Natural killer cell (primary cell): ENCODE measurements around the gene LY6G6F. TPM values are rescaled to one million over a fixed set of nuclear protein-coding genes. Genes with fewer than 3 reads are reported as not detected.

Experiments
- ATAC-seq, 3 donors: fragments of 150-1000 bp in 2 of 3; fragments of 200-7000 bp in 1 of 3; cut with Tn5 transposase; 1 replicate in 1 of 3; 2 replicates in 2 of 3; pipeline ENCODE4 v1.10.0; 2021; ENCODE audit warnings: mild to moderate bottlenecking in 2 of 3, moderate library complexity in 2 of 3
- DNase-seq, 2 donors: peaks; one replicate each; pipeline versions ENCODE4 v3.0.0 to v3.0.0-alpha.2; 2013 to 2021; ENCODE audit warnings: mixed read lengths in 1 of 2
- H3K27ac ChIP-seq: one replicate; pipeline ENCODE4 v1.5.1; 2013; ENCODE audit warnings: mild to moderate bottlenecking, low read length
- H3K27me3 ChIP-seq: one replicate; pipeline ENCODE4 v1.6.1; 2013; ENCODE audit warnings: low read length; ENCODE audit not compliant: control insufficient read depth, insufficient read depth
- H3K36me3 ChIP-seq: one replicate; pipeline ENCODE4 v1.6.1; 2013; ENCODE audit warnings: low read length; ENCODE audit not compliant: control insufficient read depth, insufficient read depth
- H3K4me1 ChIP-seq: one replicate; pipeline ENCODE4 v1.6.1; 2013; ENCODE audit warnings: low read length; ENCODE audit not compliant: control insufficient read depth, insufficient read depth
- H3K4me3 ChIP-seq: one replicate; pipeline ENCODE4 v1.5.1; 2013; ENCODE audit warnings: low read length
- H3K9me3 ChIP-seq: one replicate; pipeline ENCODE4 v1.6.1; 2013; ENCODE audit warnings: low read length; ENCODE audit not compliant: control insufficient read depth, insufficient read depth
- H3K27ac Mint-ChIP-seq, 2 donors: one replicate each; pipeline ENCODE4 v1.8.0; 2022; ENCODE audit warnings: mild to moderate bottlenecking in 2 of 2, mixed read lengths in 2 of 2, moderate library complexity in 1 of 2
- H3K27me3 Mint-ChIP-seq, 2 donors: one replicate each; pipeline ENCODE4 v1.8.0; 2022; ENCODE audit warnings: low read depth in 2 of 2, mixed read lengths in 2 of 2
- H3K36me3 Mint-ChIP-seq: one replicate; pipeline ENCODE4 v1.8.0; 2022; ENCODE audit warnings: mixed read lengths
- H3K4me1 Mint-ChIP-seq, 2 donors: one replicate each; pipeline ENCODE4 v1.8.0; 2022; ENCODE audit warnings: mixed read lengths in 2 of 2
- H3K4me3 Mint-ChIP-seq: one replicate; pipeline ENCODE4 v1.8.0; 2022; ENCODE audit warnings: mild to moderate bottlenecking, moderate library complexity, mixed read lengths
- H3K9me3 Mint-ChIP-seq, 2 donors: one replicate each; pipeline ENCODE4 v1.8.0; 2022; ENCODE audit warnings: mixed read lengths in 2 of 2
- CTCF ChIP-seq: fragments of 200-600 bp; IDR thresholded peaks from one replicate; pipeline ENCODE4 v1.8.0; 2022; ENCODE audit warnings: antibody characterized with exemption
- WGBS: methylation state at CpG from one replicate; pipeline ENCODE4 v1.1.7; 2013; ENCODE audit warnings: missing lambda C conversion rate; ENCODE audit not compliant: insufficient coverage; 5-methylcytosine and 5-hydroxymethylcytosine counted together
- intact Hi-C: fragments of 100-400 bp; cut with micrococcal nuclease; formaldehyde crosslinking; loops from one replicate; pipeline ENCODE4 v1.14.2; 2022
- total RNA-seq, 4 donors: library from RNA; stranded (reverse); fragments of 120-200 nt in 1 of 4; gene quantifications; one replicate each; pipeline versions ENCODE4 v1.2.3 to v1.2.4, GENCODE V29; 2013 to 2022

LY6G6F gene
- total RNA-seq, 3 donors from 2014 or later (not counting 1 experiment from before 2014, with no cell fraction given), result 0.97 to 3.2 (median 1.4) TPM

DNA sequence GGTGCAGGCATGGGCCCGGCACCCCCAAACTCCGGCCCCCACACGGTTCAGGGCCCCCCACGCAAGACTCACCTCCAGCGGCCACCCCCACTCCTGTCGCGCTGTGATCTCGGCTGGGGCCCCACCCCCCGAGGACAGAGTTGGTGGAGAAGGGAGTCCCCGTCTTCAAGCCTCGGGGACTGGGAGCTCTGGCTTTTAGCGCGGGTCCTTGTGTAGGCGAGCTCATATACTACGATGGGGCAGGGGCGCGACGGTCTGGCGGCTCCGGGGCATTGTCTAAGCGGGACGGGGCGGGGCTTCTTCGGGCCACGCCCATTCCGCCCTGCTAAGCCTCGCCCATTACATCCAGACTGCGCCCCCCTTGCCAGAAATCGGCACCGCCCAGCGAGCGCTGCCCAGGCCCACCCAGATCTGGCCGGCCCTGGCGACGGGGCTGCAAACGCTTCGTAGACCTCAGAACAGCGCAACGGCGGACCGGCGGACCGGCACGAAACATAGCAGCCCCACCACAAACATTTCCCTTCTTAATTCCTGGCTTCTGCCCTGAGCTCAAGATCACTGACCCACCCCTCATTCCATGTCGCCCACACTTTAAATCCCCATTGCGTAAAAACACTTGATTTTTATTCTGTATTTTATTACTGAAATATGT, 23.4 kb downstream of the LY6G6F start:
- 5% methylated on average over 43 of the region's 46 CpGs for WGBS

GRCh38 chr6:31730631-31731086, 24.0 kb downstream of the LY6G6F start:
- peaks cover 14% of the 10 kb centered on the region for H3K36me3 Mint-ChIP-seq
- peaks cover 49% of the 10 kb centered on the region for H3K36me3 ChIP-seq

More for the DNA sequence above, 23.4 kb downstream of the LY6G6F start:
- TF ChIP-seq CTCF, result no peak
- H3K4me1 ChIP-seq, result peaks cover 68% of the 10 kb centered on the region
- intact Hi-C loops, result loop anchor here (1.0 to 10.0 kb wide), 3 partner anchors 39 to 185 kb away; partner anchors contain the start of genes ATP6V1G2, DDX39B and NFKBIL1
- Mint-ChIP-seq H3K4me1 (peaks cover 56 to 77% of the 10 kb centered on the region in 2 donors), H3K36me3 (peaks cover 16% of the 10 kb centered on the region), H3K27ac (peak overlapping the region; percentile 90 to 91), H3K27me3 (no peaks in the 10 kb centered on the region), H3K9me3 (no peaks in the 10 kb centered on the region), H3K4me3 (peak overlapping the region; percentile 97)
- DNase-seq (peak; percentile 75 to 83), ATAC-seq (peak; percentile 42 to 67 (median 63))
- H3K9me3 ChIP-seq, result no peaks in the 10 kb centered on the region
- peaks cover 49% of the 10 kb centered on the region for H3K36me3 ChIP-seq
- H3K27me3 ChIP-seq, result no peaks in the 10 kb centered on the region
- H3K27ac ChIP-seq, result peak overlapping the region; percentile 64
- H3K4me3 ChIP-seq, result peak overlapping the region; percentile 75

DNA sequence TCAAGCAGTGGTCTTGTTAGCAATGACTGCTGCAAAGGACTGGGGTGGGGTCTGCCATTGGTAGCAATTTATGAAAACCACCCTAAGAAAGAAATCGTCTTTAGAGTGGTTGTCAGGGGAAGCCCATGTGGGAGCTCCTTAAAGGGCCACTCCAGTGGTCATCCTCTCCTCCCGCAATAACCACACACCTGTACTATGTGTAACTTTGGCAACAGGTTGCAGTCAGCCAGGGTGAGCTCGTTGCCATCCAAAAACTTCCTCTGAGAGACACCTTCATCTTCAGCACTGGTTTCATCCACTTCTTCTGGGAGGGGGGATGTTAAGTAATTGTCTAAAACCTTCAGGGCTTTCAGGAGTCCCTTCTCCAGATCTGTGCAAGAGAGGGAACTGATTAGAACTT, 25.4 kb downstream of the LY6G6F start:
- H3K27me3 Mint-ChIP-seq, result no peaks in the 10 kb centered on the region
- no peaks in the 10 kb centered on the region for H3K9me3 Mint-ChIP-seq
- no peak for TF ChIP-seq CTCF
- WGBS, result 88% methylated on average over 2 of the region's 3 CpGs
- peak overlapping the region; percentile 90 to 91 for H3K27ac Mint-ChIP-seq
- intact Hi-C loops, result loop anchor here (10.0 kb wide), 1 partner anchor 187 kb away; the partner anchor contains the start of genes ATP6V1G2, DDX39B and NFKBIL1
- no peak for ATAC-seq
- Histone ChIP-seq H3K36me3 (peaks cover 41% of the 10 kb centered on the region), H3K27me3 (no peaks in the 10 kb centered on the region), H3K9me3 (no peaks in the 10 kb centered on the region), H3K4me1 (peaks cover 68% of the 10 kb centered on the region), H3K27ac (no peak overlapping the region), H3K4me3 (no peak overlapping the region)
- peak overlapping the region; percentile 97 for H3K4me3 Mint-ChIP-seq
- peaks cover 55 to 80% of the 10 kb centered on the region in 2 donors for H3K4me1 Mint-ChIP-seq
- peaks cover under 1% of the 10 kb centered on the region for H3K36me3 Mint-ChIP-seq
- DNase-seq, result no peak

More at GRCh38 chr6:31730631-31731086, 24.0 kb downstream of the LY6G6F start:
- ATAC-seq, result no peak
- intact Hi-C loops, result loop anchor here (1.0 to 10.0 kb wide), 2 partner anchors 100 to 186 kb away; partner anchors contain the start of genes ATP6V1G2, DDX39B and NFKBIL1
- peak overlapping the region; percentile 90 to 91 for H3K27ac Mint-ChIP-seq
- 90% methylated on average over 11 of the region's 11 CpGs for WGBS
- Histone ChIP-seq H3K4me1 (peaks cover 68% of the 10 kb centered on the region), H3K9me3 (no peaks in the 10 kb centered on the region), H3K27ac (peak overlapping the region; percentile 64), H3K27me3 (no peaks in the 10 kb centered on the region), H3K4me3 (no peak overlapping the region)
- no peaks in the 10 kb centered on the region for H3K9me3 Mint-ChIP-seq
- no peaks in the 10 kb centered on the region for H3K27me3 Mint-ChIP-seq
- peak overlapping the region; percentile 97 for H3K4me3 Mint-ChIP-seq
- TF ChIP-seq CTCF, result no peak
- no peak for DNase-seq
- H3K4me1 Mint-ChIP-seq, result peaks cover 57 to 80% of the 10 kb centered on the region in 2 donors
